Activated CD8-positive, alpha-beta T cell treated with anti-CD3 and anti-CD28 coated beads for 36 hours (primary cell): Measurements from ENCODE around the gene NAGA. TPM values are rescaled to one million over a fixed set of nuclear protein-coding genes. Genes with fewer than 3 reads are reported as not detected.
A peak's percentile ranks its signal among the peaks of the same experiment; 100 is the strongest.

Experiments
- ATAC-seq: fragments of 200-7000 bp; cut with Tn5 transposase; one replicate; pipeline ENCODE4 v1.10.0; 2021; ENCODE audit warnings: mild to moderate bottlenecking, moderate library complexity
- CTCF ChIA-PET: fragments of 350-600 bp; sonication (Branson Sonifier 250); formaldehyde crosslinking; loops from one replicate; lab custom pipeline; 2021; ENCODE audit warnings: antibody characterized with exemption; lab: Charles Lee
- POLR2A ChIA-PET: fragments of 350-600 bp; sonication (Branson Sonifier 250); formaldehyde crosslinking; loops from one replicate; lab custom pipeline; 2021; ENCODE audit warnings: antibody characterized with exemption; lab: Charles Lee
- DNase-seq: peaks from one replicate; pipeline ENCODE4 v3.0.0-alpha.2; 2020
- H3K27ac Mint-ChIP-seq: one replicate; pipeline ENCODE4 v1.8.0; 2021; ENCODE audit warnings: mild to moderate bottlenecking, mixed read lengths
- H3K27me3 Mint-ChIP-seq: one replicate; pipeline ENCODE4 v1.8.0; 2021; ENCODE audit warnings: mixed read lengths
- H3K36me3 Mint-ChIP-seq: one replicate; pipeline ENCODE4 v1.8.0; 2021; ENCODE audit warnings: low read depth, mixed read lengths
- H3K4me1 Mint-ChIP-seq: one replicate; pipeline ENCODE4 v1.8.0; 2021; ENCODE audit warnings: low read depth, mixed read lengths
- H3K4me3 Mint-ChIP-seq: one replicate; pipeline ENCODE4 v1.8.0; 2021; ENCODE audit warnings: mild to moderate bottlenecking, moderate library complexity, mixed read lengths
- H3K9me3 Mint-ChIP-seq: one replicate; pipeline ENCODE4 v1.8.0; 2021; ENCODE audit warnings: mixed read lengths
- CTCF ChIP-seq: fragments of 200-600 bp; IDR thresholded peaks from one replicate; pipeline ENCODE4 v1.8.0; 2022; ENCODE audit warnings: antibody characterized with exemption, mild to moderate bottlenecking
- intact Hi-C: fragments of 100-400 bp; cut with micrococcal nuclease; formaldehyde crosslinking; loops from one replicate; pipeline ENCODE4 v1.10.0; 2022
- total RNA-seq, 2 experiments: library from RNA; stranded (reverse); gene quantifications; one replicate each; pipeline ENCODE4 v1.2.3, GENCODE V29; 2021

Gene NAGA
- total RNA-seq, 2 experiments from 2014 or later, result 9.3 to 9.4 TPM

DNA sequence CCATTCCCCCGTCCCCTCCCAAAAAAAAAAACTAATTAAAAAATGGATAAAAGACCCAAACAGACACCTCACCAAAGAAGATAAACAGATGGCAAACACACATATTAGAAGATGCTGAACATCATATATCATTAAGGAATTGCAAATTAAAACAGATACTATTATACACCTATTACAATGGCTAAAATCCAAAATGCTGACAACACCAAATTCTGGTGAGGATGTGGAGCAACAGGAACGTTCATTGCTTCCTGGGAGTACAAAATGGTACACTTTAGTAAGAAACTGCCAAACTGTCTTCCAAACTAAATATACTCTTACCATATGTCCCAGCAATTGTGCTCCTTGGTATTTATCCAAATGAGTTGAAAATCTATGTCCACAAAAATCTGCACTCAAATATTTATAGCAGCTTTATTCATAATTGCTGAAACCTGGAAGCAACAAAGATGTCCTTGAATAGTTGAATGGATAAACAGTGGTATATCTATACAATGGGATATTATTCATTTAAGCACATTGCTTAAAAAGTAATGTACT is 19.9 kb downstream of the NAGA start:
- no peak for TF ChIP-seq CTCF
- H3K27ac Mint-ChIP-seq, result no peak overlapping the region
- intact Hi-C loops, result no loop called here
- no peaks in the 10 kb centered on the region for H3K36me3 Mint-ChIP-seq
- DNase-seq, result no peak
- H3K4me3 Mint-ChIP-seq, result no peak overlapping the region
- no peaks in the 10 kb centered on the region for H3K27me3 Mint-ChIP-seq
- CTCF ChIA-PET, result no interaction called here
- no peaks in the 10 kb centered on the region for H3K4me1 Mint-ChIP-seq
- no peak for ATAC-seq
- POLR2A ChIA-PET, result no interaction called here
- peaks cover under 1% of the 10 kb centered on the region for H3K9me3 Mint-ChIP-seq

- Mint-ChIP-seq H3K4me3 (no peak overlapping the region), H3K27ac (no peak overlapping the region), H3K27me3 (peaks cover 3% of the 10 kb centered on the region), H3K36me3 (peaks cover 12% of the 10 kb centered on the region), H3K9me3 (peaks cover 7% of the 10 kb centered on the region), H3K4me1 (no peaks in the 10 kb centered on the region)
- DNase-seq, result no peak
- no peak for ATAC-seq
- ChIA-PET POLR2A (interaction anchor here (1.9 kb wide), 1 partner anchor 8 kb away, joined by 8 read pairs; no protein-coding TSS in a partner anchor), CTCF (interaction anchor here (1.0 kb wide), 1 partner anchor 12 kb away, joined by 4 read pairs; no protein-coding TSS in a partner anchor)
- intact Hi-C loops, result no loop called here
- no peak for TF ChIP-seq CTCF
These were observed 28.8 kb downstream of the NAGA start for GRCh38 chr22:42041784-42042183.

DNA sequence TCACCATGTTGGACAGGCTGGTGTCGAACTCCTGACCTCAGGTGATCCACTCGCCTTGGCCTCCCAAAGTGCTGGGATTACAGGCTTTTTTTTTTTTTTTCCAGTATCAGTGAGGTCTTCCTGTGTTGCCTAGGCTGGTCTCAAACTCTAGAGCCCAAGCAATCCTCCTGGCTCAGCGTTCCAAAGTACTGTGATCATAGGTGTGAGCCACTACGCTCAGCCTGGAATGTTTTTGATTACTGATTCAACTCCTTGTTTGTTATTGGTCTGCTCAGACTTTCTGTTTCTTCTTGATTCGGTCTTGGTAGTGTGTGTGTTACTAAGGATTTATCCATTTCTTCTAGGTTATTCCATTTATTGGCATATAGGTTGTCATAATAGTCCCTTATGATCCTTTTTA is 31.3 kb downstream of the NAGA start:
- Mint-ChIP-seq H3K4me3 (no peak overlapping the region), H3K27ac (no peak overlapping the region), H3K36me3 (peaks cover 12% of the 10 kb centered on the region), H3K27me3 (peaks cover 3% of the 10 kb centered on the region), H3K9me3 (peaks cover 10% of the 10 kb centered on the region), H3K4me1 (peaks cover 2% of the 10 kb centered on the region)
- intact Hi-C loops, result no loop called here
- no peak for TF ChIP-seq CTCF
- POLR2A ChIA-PET, result no interaction called here
- DNase-seq (no peak), ATAC-seq (no peak)
- CTCF ChIA-PET, result no interaction called here

GRCh38 chr22:42035256-42035655 is 35.4 kb downstream of the NAGA start:
- Mint-ChIP-seq H3K27ac (no peak overlapping the region), H3K4me3 (no peak overlapping the region), H3K27me3 (peaks cover 2% of the 10 kb centered on the region), H3K4me1 (peaks cover 19% of the 10 kb centered on the region), H3K36me3 (no peaks in the 10 kb centered on the region), H3K9me3 (peaks cover 12% of the 10 kb centered on the region)
- CTCF ChIA-PET, result no interaction called here
- intact Hi-C loops, result no loop called here
- ATAC-seq, result no peak
- DNase-seq, result no peak
- POLR2A ChIA-PET, result no interaction called here
- TF ChIP-seq CTCF, result no peak

GRCh38 chr22:42033263-42034181 is 37.1 kb downstream of the NAGA start:
- intact Hi-C loops, result no loop called here
- no peaks in the 10 kb centered on the region for H3K36me3 Mint-ChIP-seq
- ChIA-PET POLR2A (interaction anchor here (0.9 to 2.0 kb wide), 2 partner anchors 9 to 56 kb away, joined by 4 to 8 read pairs; no protein-coding TSS in a partner anchor), CTCF (no interaction called here)
- no peak overlapping the region for H3K4me3 Mint-ChIP-seq
- H3K9me3 Mint-ChIP-seq, result peaks cover 12% of the 10 kb centered on the region
- H3K27ac Mint-ChIP-seq, result no peak overlapping the region
- ATAC-seq (no peak), DNase-seq (peak; percentile 16)
- H3K27me3 Mint-ChIP-seq, result no peaks in the 10 kb centered on the region
- no peak for TF ChIP-seq CTCF
- peaks cover 20% of the 10 kb centered on the region for H3K4me1 Mint-ChIP-seq
